ENCODE measurements around the gene SMIM23. TPM values are rescaled to one million over a fixed set of nuclear protein-coding genes. Genes with fewer than 3 reads are reported as not detected.

SMIM23 gene
- total and polyA plus RNA-seq, 3 experiments from 2014 or later: not detected

DNA sequence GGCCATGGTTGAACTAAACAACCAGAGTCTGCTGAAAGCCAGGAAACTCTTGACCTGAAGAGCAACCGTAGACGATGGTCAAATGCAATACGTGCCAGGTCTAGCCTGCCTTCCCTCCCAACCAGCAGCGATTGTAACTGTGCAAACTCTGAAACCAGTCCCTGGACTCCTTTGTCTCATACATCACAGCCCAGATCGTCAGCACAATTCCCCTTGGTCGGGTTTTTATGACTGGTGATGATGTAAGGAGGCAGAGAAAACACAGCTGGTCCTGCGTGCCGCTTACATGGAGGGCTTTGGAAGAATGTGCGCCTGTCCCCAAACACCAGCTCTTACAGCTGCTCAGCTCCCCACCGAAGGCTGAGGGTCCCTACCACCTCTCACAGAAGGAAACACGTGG, 24.6 kb downstream of the SMIM23 start:
- peaks cover 0 to 6% (median 0%) of the 10 kb centered on the region in 3 donors for H3K36me3 Mint-ChIP-seq
- Histone ChIP-seq H3K9me3 (ENCODE audit: low read length) (no peaks in the 10 kb centered on the region), H3K4me3 (ENCODE audit: low read length) (no peak overlapping the region), H3K4me1 (ENCODE audit: insufficient read depth, low read length) (no peaks in the 10 kb centered on the region), H3K27ac (ENCODE audit: low read depth, low read length) (no peak overlapping the region), H3K27me3 (ENCODE audit: insufficient read depth, low read length, poor library complexity, severe bottlenecking) (peaks cover 12% of the 10 kb centered on the region), H3K36me3 (ENCODE audit: insufficient read depth, low read length) (no peaks in the 10 kb centered on the region)
- CTCF ChIA-PET: no interaction called here
- no peak overlapping the region for H3K4me3 Mint-ChIP-seq
- H3K9me3 Mint-ChIP-seq: peaks cover 0 to 22% (median 17%) of the 10 kb centered on the region in 5 donors
- POLR2A ChIA-PET: no interaction called here
- peaks cover 27 to 30% of the 10 kb centered on the region in 2 donors for H3K27me3 Mint-ChIP-seq
- no peak for DNase-seq
- peaks cover 0 to 3% (median 0%) of the 10 kb centered on the region in 3 donors for H3K4me1 Mint-ChIP-seq
- H3K27ac Mint-ChIP-seq: no peak overlapping the region

- H3K4me3 Mint-ChIP-seq: no peak overlapping the region
- ChIA-PET POLR2A (no interaction called here), CTCF (no interaction called here)
Measured at GRCh38 chr5:171813270-171813669, 27.7 kb downstream of the SMIM23 start.

DNA sequence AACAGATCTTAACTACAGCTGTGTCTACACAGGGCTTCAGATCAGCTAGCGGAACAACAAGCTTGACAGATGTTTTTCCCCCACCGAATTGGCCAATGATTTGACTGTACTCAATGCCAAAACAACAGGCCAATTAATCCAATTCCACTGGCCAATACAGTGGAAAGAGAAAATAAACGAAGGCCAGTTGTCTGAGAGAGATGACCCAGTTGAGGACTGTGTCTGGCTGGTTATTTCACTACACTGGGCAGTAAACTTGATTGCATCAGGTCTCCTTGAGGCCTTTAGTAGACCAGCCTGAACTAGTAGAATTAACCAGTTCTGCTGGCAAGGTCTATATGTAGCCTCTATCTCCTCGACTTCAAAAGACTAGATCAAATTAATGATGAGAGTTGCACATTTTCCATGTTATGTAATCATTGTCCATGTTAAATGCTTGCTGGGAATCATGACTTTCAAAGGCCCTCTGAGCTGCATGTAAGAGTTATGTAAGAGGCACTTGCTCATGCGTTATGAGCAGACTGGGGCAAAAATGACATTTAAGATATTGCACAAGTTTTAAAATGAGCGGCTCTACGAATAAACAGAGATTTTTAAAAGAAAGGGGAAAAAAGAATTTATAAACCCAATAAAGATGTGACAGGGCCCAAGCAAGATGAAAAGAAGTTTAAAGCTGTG, 28.3 kb downstream of the SMIM23 start:
- ChIA-PET POLR2A (no interaction called here), CTCF (no interaction called here)
- Histone ChIP-seq H3K27ac (ENCODE audit: low read depth, low read length) (no peak overlapping the region), H3K36me3 (ENCODE audit: insufficient read depth, low read length) (no peaks in the 10 kb centered on the region), H3K9me3 (ENCODE audit: low read length) (no peaks in the 10 kb centered on the region), H3K4me1 (ENCODE audit: insufficient read depth, low read length) (no peaks in the 10 kb centered on the region), H3K4me3 (ENCODE audit: low read length) (no peak overlapping the region), H3K27me3 (ENCODE audit: insufficient read depth, low read length, poor library complexity, severe bottlenecking) (no peaks in the 10 kb centered on the region)
- Mint-ChIP-seq H3K27ac (peak overlapping the region in 1 of 8 donors; percentile 5), H3K4me1 (no peaks in the 10 kb centered on the region), H3K4me3 (no peak overlapping the region), H3K36me3 (peaks cover 0 to 6% (median 0%) of the 10 kb centered on the region in 3 donors), H3K27me3 (peaks cover 5 to 17% of the 10 kb centered on the region in 2 donors), H3K9me3 (peaks cover 0 to 16% (median 13%) of the 10 kb centered on the region in 5 donors)
- no peak for DNase-seq

More at GRCh38 chr5:171813270-171813669, 27.7 kb downstream of the SMIM23 start:
- no peaks in the 10 kb centered on the region for H3K4me1 ChIP-seq (ENCODE audit: insufficient read depth, low read length)
- H3K27ac ChIP-seq (ENCODE audit: low read depth, low read length): no peak overlapping the region
- Mint-ChIP-seq H3K36me3 (peaks cover 0 to 6% (median 0%) of the 10 kb centered on the region in 3 donors), H3K27me3 (peaks cover 5 to 13% of the 10 kb centered on the region in 2 donors), H3K27ac (no peak overlapping the region), H3K9me3 (peaks cover 0 to 20% (median 13%) of the 10 kb centered on the region in 5 donors), H3K4me1 (no peaks in the 10 kb centered on the region)
- no peaks in the 10 kb centered on the region for H3K27me3 ChIP-seq (ENCODE audit: insufficient read depth, low read length, poor library complexity, severe bottlenecking)
- no peak overlapping the region for H3K4me3 ChIP-seq (ENCODE audit: low read length)
- no peak for DNase-seq
- H3K36me3 ChIP-seq (ENCODE audit: insufficient read depth, low read length): no peaks in the 10 kb centered on the region
- H3K9me3 ChIP-seq (ENCODE audit: low read length): no peaks in the 10 kb centered on the region

DNA sequence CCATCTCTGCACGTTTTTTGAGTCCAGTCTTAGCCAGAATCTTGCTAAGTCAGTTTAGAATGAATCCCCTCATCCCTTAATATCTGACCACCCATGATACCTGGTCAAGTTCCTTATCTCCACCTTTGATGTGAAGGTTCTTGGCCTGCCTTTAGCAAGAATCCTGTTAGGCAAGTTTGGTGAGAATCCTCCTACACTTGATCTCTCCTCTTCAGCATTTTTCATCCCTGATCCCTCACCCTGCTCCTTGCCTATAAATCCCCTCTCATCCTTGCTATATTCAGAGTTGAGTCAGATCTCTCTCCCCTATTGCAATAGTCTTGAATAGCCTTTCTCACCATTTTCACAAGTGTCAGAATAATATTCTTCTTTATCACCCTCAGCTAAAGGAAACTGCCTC, 31.0 kb downstream of the SMIM23 start:
- CTCF ChIA-PET: no interaction called here
- no peak overlapping the region for H3K4me3 Mint-ChIP-seq
- H3K27me3 Mint-ChIP-seq: peaks cover 6 to 22% of the 10 kb centered on the region in 2 donors
- Histone ChIP-seq H3K36me3 (ENCODE audit: insufficient read depth, low read length) (no peaks in the 10 kb centered on the region), H3K4me1 (ENCODE audit: insufficient read depth, low read length) (no peaks in the 10 kb centered on the region), H3K27me3 (ENCODE audit: insufficient read depth, low read length, poor library complexity, severe bottlenecking) (no peaks in the 10 kb centered on the region), H3K27ac (ENCODE audit: low read depth, low read length) (no peak overlapping the region), H3K4me3 (ENCODE audit: low read length) (no peak overlapping the region), H3K9me3 (ENCODE audit: low read length) (no peaks in the 10 kb centered on the region)
- no peaks in the 10 kb centered on the region for H3K36me3 Mint-ChIP-seq
- POLR2A ChIA-PET: no interaction called here
- peak overlapping the region in 1 of 8 donors; percentile 5 for H3K27ac Mint-ChIP-seq
- no peak for DNase-seq
- peaks cover 0 to 4% (median 4%) of the 10 kb centered on the region in 5 donors for H3K9me3 Mint-ChIP-seq
- H3K4me1 Mint-ChIP-seq: no peaks in the 10 kb centered on the region

- Mint-ChIP-seq H3K36me3 (peaks cover 0 to 12% (median 3%) of the 10 kb centered on the region in 3 donors), H3K4me1 (no peaks in the 10 kb centered on the region), H3K27me3 (peaks cover 11 to 16% of the 10 kb centered on the region in 2 donors), H3K27ac (peak overlapping the region in 1 of 8 donors; percentile 36), H3K9me3 (no peaks in the 10 kb centered on the region), H3K4me3 (no peak overlapping the region)
- Histone ChIP-seq H3K4me3 (ENCODE audit: low read length) (no peak overlapping the region), H3K27me3 (ENCODE audit: insufficient read depth, low read length, poor library complexity, severe bottlenecking) (no peaks in the 10 kb centered on the region), H3K27ac (ENCODE audit: low read depth, low read length) (no peak overlapping the region), H3K4me1 (ENCODE audit: insufficient read depth, low read length) (no peaks in the 10 kb centered on the region), H3K9me3 (ENCODE audit: low read length) (no peaks in the 10 kb centered on the region), H3K36me3 (ENCODE audit: insufficient read depth, low read length) (no peaks in the 10 kb centered on the region)
- DNase-seq: no peak
- POLR2A ChIA-PET: no interaction called here
- CTCF ChIA-PET: no interaction called here
Measured at GRCh38 chr5:171820561-171820960, 34.9 kb downstream of the SMIM23 start.

DNA sequence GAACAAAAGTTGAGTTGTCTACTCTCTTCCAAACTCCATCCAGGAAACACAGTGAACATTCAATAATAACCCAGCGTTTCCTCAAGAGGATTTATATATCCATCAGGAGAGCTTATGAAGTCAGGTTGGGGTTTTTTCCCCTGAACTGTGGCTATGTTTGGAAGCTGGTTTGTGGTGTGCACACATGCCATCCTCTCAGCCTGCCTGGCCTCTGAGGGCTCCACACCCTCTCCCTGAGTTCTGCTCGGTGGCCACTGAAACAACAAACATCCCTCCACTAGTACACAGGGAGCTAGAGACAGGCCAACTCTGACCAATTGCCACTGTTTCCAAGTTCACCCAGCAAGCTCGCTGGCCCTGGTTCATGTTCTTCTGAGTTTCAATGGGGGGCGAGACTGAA, 35.7 kb downstream of the SMIM23 start:
- Mint-ChIP-seq H3K27me3 (peaks cover 11 to 19% of the 10 kb centered on the region in 2 donors), H3K4me3 (no peak overlapping the region), H3K36me3 (peaks cover 0 to 17% (median 3%) of the 10 kb centered on the region in 3 donors), H3K9me3 (peaks cover 0 to 1% (median 0%) of the 10 kb centered on the region in 5 donors), H3K4me1 (no peaks in the 10 kb centered on the region), H3K27ac (no peak overlapping the region)
- H3K4me3 ChIP-seq (ENCODE audit: low read length): no peak overlapping the region
- DNase-seq: no peak
- CTCF ChIA-PET: no interaction called here
- H3K4me1 ChIP-seq (ENCODE audit: insufficient read depth, low read length): no peaks in the 10 kb centered on the region
- no peak overlapping the region for H3K27ac ChIP-seq (ENCODE audit: low read depth, low read length)
- H3K36me3 ChIP-seq (ENCODE audit: insufficient read depth, low read length): no peaks in the 10 kb centered on the region
- H3K27me3 ChIP-seq (ENCODE audit: insufficient read depth, low read length, poor library complexity, severe bottlenecking): no peaks in the 10 kb centered on the region
- POLR2A ChIA-PET: no interaction called here
- H3K9me3 ChIP-seq (ENCODE audit: low read length): no peaks in the 10 kb centered on the region

GRCh38 chr5:171823269-171823668, 37.7 kb downstream of the SMIM23 start:
- no peak overlapping the region for H3K4me3 Mint-ChIP-seq
- no peaks in the 10 kb centered on the region for H3K4me1 Mint-ChIP-seq
- no peak overlapping the region for H3K27ac ChIP-seq (ENCODE audit: low read depth, low read length)
- H3K27me3 ChIP-seq (ENCODE audit: insufficient read depth, low read length, poor library complexity, severe bottlenecking): no peaks in the 10 kb centered on the region
- H3K4me1 ChIP-seq (ENCODE audit: insufficient read depth, low read length): no peaks in the 10 kb centered on the region
- H3K9me3 Mint-ChIP-seq: peaks cover 0 to 1% (median 0%) of the 10 kb centered on the region in 5 donors
- no peak overlapping the region for H3K27ac Mint-ChIP-seq
- DNase-seq: no peak
- no peaks in the 10 kb centered on the region for H3K9me3 ChIP-seq (ENCODE audit: low read length)
- ChIA-PET POLR2A (no interaction called here), CTCF (no interaction called here)
- H3K36me3 ChIP-seq (ENCODE audit: insufficient read depth, low read length): no peaks in the 10 kb centered on the region
- H3K4me3 ChIP-seq (ENCODE audit: low read length): no peak overlapping the region
- H3K27me3 Mint-ChIP-seq: peaks cover 10 to 12% of the 10 kb centered on the region in 2 donors
- H3K36me3 Mint-ChIP-seq: peaks cover 0 to 17% (median 3%) of the 10 kb centered on the region in 3 donors

- H3K27ac ChIP-seq (ENCODE audit: low read depth, low read length): no peak overlapping the region
- POLR2A ChIA-PET: no interaction called here
- peaks cover 0 to 1% (median 0%) of the 10 kb centered on the region in 5 donors for H3K9me3 Mint-ChIP-seq
- H3K27ac Mint-ChIP-seq: no peak overlapping the region
- no peaks in the 10 kb centered on the region for H3K36me3 ChIP-seq (ENCODE audit: insufficient read depth, low read length)
- no peak for DNase-seq
- no peaks in the 10 kb centered on the region for H3K27me3 ChIP-seq (ENCODE audit: insufficient read depth, low read length, poor library complexity, severe bottlenecking)
- H3K9me3 ChIP-seq (ENCODE audit: low read length): no peaks in the 10 kb centered on the region
- peaks cover 0 to 19% (median 3%) of the 10 kb centered on the region in 3 donors for H3K36me3 Mint-ChIP-seq
- no peaks in the 10 kb centered on the region for H3K4me1 ChIP-seq (ENCODE audit: insufficient read depth, low read length)
- CTCF ChIA-PET: no interaction called here
- H3K4me3 ChIP-seq (ENCODE audit: low read length): no peak overlapping the region
- H3K4me1 Mint-ChIP-seq: no peaks in the 10 kb centered on the region
- H3K27me3 Mint-ChIP-seq: peaks cover 3 to 6% of the 10 kb centered on the region in 2 donors
- no peak overlapping the region for H3K4me3 Mint-ChIP-seq
Measured at GRCh38 chr5:171825051-171825450, 39.4 kb downstream of the SMIM23 start.
